GM06990 (cell line): Measurements from ENCODE around the gene RBMX.

Experiments used
- DNase-seq: peaks from one replicate; pipeline ENCODE4 v3.0.0-alpha.2; 2011; ENCODE audit not compliant: insufficient read length; ENCODE audit errors: extremely low read depth
- H3K27me3 ChIP-seq: replicated peaks from 2 replicates; pipeline ENCODE4 v1.6.0; 2011; ENCODE audit warnings: low read length; ENCODE audit not compliant: control insufficient read depth, insufficient read depth
- H3K36me3 ChIP-seq: 2 replicates; pipeline ENCODE4 v1.5.1; 2011; ENCODE audit warnings: low read length; ENCODE audit not compliant: control insufficient read depth, insufficient read depth
- H3K4me3 ChIP-seq: replicated peaks from 2 replicates; pipeline ENCODE4 v1.5.1; 2011; ENCODE audit warnings: low read depth, mild to moderate bottlenecking, control low read depth, low read length
- TF ChIP-seq, protein P1 (sequence below): IDR thresholded peaks from 2 replicates; pipeline ENCODE4 v1.5.1; 2011; ENCODE audit warnings: low read length, control low read depth, mild to moderate bottlenecking, inconsistent platforms; ENCODE audit not compliant: insufficient read depth, poor library complexity, severe bottlenecking

Gene RBMX

DNA sequence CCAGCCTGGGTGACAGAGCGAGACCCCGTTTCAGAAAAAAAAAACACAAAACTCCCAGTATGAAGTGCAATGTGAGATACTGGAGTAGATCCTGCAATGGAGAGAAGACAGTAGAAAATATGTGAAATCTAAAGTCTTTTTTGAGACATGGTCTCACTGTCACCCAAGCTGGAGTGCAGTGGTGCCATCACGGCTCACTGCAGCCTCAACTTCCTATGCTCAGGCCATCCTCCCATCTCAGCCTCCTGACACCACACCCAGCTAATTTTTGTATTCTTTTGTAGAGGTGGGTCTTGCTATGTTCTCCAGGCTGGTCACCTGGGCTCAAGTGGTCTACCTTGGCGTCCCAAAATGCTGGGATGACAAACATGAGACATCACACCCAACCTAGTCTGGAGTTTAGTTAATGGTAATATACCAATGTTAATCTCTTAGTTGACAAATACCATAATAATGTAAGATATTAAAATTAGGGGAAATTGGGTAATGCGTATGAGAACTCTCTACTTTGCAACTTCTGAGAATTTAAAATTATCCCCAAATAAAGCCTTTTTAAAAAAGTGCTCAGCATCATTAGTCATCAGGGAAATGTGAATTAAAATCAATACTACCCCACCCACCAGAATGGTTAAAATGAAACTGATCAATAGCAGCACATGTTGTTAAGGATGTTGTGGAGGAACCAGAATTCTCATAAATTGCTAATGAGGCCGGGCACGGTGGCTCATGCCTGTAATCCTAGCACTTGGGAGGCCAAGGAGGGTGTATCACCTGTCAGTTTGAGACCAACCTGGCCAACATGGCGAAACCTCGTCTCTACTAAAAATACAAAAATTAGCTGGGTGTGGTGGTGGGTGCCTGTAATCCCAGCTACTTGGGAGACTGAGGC, 15.0 kb downstream of the RBMX start:
- TF ChIP-seq, protein P1, sequence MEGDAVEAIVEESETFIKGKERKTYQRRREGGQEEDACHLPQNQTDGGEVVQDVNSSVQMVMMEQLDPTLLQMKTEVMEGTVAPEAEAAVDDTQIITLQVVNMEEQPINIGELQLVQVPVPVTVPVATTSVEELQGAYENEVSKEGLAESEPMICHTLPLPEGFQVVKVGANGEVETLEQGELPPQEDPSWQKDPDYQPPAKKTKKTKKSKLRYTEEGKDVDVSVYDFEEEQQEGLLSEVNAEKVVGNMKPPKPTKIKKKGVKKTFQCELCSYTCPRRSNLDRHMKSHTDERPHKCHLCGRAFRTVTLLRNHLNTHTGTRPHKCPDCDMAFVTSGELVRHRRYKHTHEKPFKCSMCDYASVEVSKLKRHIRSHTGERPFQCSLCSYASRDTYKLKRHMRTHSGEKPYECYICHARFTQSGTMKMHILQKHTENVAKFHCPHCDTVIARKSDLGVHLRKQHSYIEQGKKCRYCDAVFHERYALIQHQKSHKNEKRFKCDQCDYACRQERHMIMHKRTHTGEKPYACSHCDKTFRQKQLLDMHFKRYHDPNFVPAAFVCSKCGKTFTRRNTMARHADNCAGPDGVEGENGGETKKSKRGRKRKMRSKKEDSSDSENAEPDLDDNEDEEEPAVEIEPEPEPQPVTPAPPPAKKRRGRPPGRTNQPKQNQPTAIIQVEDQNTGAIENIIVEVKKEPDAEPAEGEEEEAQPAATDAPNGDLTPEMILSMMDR, result no peak
- Histone ChIP-seq H3K36me3 (peaks cover 2% of the 10 kb centered on the region), H3K4me3 (no peak overlapping the region), H3K27me3 (no peaks in the 10 kb centered on the region)
- no peak for DNase-seq

DNA sequence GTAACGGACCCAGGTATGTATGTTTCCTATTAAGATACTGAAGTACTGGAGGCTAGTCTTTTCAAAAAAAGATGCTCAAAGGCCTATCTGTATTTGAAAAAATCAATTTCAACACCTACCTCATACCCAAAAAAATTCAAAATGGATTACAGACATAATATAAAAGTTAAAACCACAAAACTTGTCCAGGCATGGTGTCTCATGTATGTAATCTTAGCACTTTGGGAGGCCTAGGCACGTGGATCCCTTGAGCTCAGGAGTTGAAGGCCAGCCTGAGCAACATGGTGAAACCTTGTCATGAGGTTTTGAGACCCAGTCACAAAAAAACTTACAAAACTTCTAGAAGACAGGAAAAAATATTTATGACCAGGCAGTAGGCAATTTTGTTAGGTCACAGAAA, 16.7 kb downstream of the RBMX start:
- TF ChIP-seq, protein P1, result no peak
- no peak for DNase-seq
- H3K4me3 ChIP-seq, result no peak overlapping the region
- peaks cover 2% of the 10 kb centered on the region for H3K36me3 ChIP-seq
- H3K27me3 ChIP-seq, result no peaks in the 10 kb centered on the region

DNA sequence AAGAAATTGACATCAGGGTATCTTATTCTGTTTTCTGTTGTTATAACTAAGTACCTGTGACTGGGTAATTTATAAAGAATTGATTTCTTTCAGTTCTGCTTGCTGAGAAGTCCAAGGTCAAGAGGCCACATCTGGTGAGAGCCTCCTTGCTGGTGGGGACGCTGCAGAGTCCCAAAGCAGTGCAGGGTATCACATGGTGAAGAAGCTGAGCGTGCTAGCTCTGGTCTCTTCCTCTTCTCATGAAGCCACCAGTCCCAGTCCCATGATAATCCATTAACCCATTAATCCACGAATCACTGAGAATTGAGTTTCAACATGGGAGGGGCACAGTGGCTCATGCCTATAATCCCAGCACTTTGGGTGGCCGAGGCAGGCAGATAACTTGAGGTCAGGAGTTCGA, 18.0 kb downstream of the RBMX start:
- H3K36me3 ChIP-seq, result no peaks in the 10 kb centered on the region; the same call in 1 of the 2 replicates
- H3K27me3 ChIP-seq, result no peaks in the 10 kb centered on the region
- no peak for DNase-seq
- TF ChIP-seq, protein P1, result no peak
- H3K4me3 ChIP-seq, result no peak overlapping the region

DNA sequence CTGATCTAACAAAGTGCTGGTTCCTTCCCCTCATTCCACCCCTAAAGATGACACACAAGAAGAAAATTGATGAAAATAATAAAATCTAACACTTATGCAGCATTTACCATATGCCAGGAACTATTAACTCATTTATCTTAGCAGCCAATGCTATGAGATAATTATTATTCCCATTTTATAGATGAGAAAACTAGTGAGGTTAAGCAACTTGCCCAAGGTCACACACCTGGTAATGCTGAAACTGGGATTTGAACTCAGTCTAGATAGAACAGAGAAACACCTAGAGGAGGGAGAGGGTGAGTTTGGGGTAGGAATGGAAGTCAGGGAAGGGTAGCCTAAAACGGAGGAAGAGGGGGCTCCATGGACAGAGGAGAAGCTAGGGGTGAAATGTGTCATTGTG, 18.6 kb downstream of the RBMX start:
- Histone ChIP-seq H3K36me3 (no peaks in the 10 kb centered on the region; the same call in 1 of the 2 replicates), H3K4me3 (no peak overlapping the region), H3K27me3 (no peaks in the 10 kb centered on the region)
- no peak for DNase-seq
- TF ChIP-seq, protein P1, result no peak

DNA sequence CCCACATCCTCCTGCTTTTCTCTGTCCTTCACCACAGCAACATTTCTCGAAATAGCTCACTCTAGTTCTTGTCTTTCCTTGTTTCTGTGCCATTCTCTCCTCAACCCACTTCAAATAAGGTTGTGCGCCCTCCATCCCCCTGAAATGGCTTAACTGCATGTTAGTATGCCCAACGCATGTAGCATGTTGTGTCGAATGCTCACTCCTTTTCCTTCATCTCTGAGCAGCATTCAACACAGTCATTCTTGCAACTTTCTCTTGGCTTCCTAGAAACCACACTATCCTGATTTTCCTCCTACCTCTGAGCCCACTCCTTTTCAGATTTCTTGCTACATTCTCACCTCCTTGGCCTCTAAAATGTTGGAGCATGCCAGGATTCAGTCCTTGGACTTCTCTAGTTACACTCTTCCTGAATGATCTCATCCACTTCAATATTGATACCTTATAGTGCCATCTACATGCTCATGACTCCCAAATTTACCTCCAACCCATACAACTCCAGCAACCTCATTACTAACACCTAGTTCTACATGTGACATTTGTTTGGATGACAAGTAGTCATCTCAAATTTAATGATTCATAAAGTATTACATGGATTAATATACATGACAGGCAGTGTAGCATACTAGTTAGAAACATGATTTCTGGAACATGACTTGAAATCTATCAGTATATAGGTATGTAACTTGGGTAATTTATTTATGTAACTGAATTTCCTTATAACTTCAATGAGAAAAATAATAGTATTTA, 22.3 kb downstream of the RBMX start:
- Histone ChIP-seq H3K4me3 (no peak overlapping the region), H3K27me3 (no peaks in the 10 kb centered on the region), H3K36me3 (no peaks in the 10 kb centered on the region; the same call in 1 of the 2 replicates)
- TF ChIP-seq, protein P1, result no peak
- no peak for DNase-seq
